Measurements from ENCODE around the gene METTL15.

GRCh38 chr11:28153586-28153985, 45.4 kb downstream of the METTL15 start:
- TF ChIP-seq CTCF (conservative IDR thresholded peaks at IDR 0.05; ENCODE audit: low read length): no peak
- TF ChIP-seq EZH2phosphoT487 (IDR thresholded peaks at IDR 0.05; ENCODE audit: borderline replicate concordance, low read depth, low read length): no peak
